HG02642 (cell line): ENCODE measurements around the gene GOLGA8K.
"Not testable (repeated sequence)": the region's sequence is repeated elsewhere in the genome, so short reads cannot be mapped to it uniquely, and the experiment has no call there.

Experiments used
- ATAC-seq: cut with Tn5 transposase; IDR thresholded peaks from one replicate; pipeline ENCODE4 v1.9.1; 2021; ENCODE audit warnings: mild to moderate bottlenecking; ENCODE audit not compliant: unreplicated experiment, poor library complexity

The GOLGA8K gene

GRCh38 chr15:32361662-32362061 lies 41.4 kb downstream of the GOLGA8K start:
- not testable (repeated sequence) for ATAC-seq

GRCh38 chr15:32358462-32358861 lies 44.6 kb downstream of the GOLGA8K start:
- not testable (repeated sequence) for ATAC-seq

- not testable (repeated sequence) for ATAC-seq
Measured at GRCh38 chr15:32356909-32357308, 46.2 kb downstream of the GOLGA8K start.

- ATAC-seq = not testable (repeated sequence)
Measured at GRCh38 chr15:32352748-32353147, 50.3 kb downstream of the GOLGA8K start.

- not testable (repeated sequence) for ATAC-seq
Measured at GRCh38 chr15:32350563-32351220, 52.4 kb downstream of the GOLGA8K start.

GRCh38 chr15:32347037-32347436 lies 56.1 kb downstream of the GOLGA8K start:
- ATAC-seq = not testable (repeated sequence)

- ATAC-seq = not testable (repeated sequence)
Measured at GRCh38 chr15:32345978-32346547, 57.0 kb downstream of the GOLGA8K start.

GRCh38 chr15:32343921-32344320 lies 59.2 kb downstream of the GOLGA8K start:
- ATAC-seq = not testable (repeated sequence)
